ENCODE measurements around the gene GSTO2.

GSTO2 gene

GRCh38 chr10:104281694-104282093, 12.7 kb downstream of the GSTO2 start:
- DNase-seq (ENCODE audit: low spot score) = no peak

DNA sequence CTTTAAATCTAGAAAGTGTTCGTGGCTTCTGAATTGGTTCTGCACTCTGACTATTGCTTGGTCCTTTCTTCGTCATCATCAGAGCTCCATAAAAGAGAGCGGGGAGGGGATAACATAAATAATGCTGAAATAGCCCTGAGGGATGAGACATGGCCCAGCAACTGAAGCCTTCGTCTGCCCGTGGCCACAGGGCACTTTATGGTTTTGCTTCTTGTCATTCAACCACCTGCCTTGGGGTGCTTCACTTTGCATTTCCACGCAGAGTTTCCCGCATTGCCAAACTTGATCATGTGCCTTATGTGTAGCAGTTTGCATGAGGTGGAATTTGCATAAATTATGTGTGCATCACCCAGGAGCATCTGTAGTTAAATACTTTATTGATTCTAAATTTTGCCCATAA, 15.9 kb downstream of the GSTO2 start:
- DNase-seq (ENCODE audit: low spot score) = no peak

DNA sequence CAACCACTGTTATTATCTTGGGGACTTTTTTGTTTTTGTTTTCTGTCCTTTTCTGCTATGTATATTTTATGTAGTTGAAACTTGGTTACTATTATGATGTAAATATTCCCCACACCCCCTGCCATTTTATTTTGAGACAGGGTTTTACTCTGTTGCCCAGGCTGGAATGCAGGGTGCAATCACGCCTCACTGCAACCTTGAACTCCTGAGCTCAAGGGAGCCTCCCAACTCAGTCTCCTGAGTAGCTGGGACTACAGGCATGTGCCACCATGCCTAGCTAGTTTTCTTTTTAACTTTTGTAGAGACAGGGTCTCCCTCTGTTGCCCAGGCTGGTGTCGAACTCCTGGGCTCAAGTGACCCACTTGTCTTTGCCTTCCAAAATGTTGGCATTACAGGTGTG, 18.0 kb downstream of the GSTO2 start:
- no peak for DNase-seq (ENCODE audit: low spot score)

DNA sequence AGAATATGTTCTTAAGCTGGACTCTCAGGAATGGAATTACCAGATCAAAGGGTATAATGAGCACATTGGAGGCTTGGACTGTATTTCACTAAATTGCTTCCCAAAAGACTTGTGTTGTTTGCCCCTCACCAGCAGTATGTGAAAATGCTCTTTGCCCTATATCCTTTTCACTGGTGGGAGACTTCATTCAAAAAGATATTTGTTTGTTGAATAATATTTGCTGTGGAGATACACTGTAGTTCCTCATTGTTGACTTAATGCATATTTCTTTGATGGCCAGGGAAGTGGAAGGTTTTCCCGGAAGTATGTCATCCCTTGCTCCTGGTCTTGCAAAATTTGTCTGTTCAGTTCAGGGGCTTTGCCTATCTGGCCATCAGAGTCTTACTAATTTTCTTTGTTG, 19.4 kb downstream of the GSTO2 start:
- DNase-seq (ENCODE audit: low spot score) = no peak

DNA sequence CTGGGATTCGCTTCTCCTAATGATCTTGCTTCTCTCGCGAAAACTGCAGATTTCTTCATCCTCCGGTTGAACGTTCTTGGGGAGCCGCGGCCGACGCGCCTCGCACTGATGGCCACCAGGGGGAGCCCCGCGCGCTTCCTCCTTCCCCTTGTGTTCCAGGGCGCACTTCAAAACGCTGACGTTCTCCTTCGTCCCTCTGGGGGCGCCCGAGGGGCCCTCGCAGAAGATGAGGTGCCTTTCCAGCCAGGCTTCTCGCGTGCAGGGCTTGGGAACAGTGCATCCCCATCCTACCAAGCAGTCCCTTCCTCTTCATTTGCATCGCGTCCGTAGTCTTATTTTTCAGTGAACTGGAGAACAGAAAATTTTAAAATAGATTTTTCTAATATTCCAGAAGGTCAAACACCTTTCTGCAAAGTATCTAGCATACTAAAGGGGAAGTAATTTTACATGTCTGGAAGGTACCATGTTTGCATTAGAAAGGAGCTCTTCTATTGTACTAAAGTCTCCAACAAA, 22.5 kb downstream of the GSTO2 start:
- peak; percentile 88 for DNase-seq (ENCODE audit: low spot score)

DNA sequence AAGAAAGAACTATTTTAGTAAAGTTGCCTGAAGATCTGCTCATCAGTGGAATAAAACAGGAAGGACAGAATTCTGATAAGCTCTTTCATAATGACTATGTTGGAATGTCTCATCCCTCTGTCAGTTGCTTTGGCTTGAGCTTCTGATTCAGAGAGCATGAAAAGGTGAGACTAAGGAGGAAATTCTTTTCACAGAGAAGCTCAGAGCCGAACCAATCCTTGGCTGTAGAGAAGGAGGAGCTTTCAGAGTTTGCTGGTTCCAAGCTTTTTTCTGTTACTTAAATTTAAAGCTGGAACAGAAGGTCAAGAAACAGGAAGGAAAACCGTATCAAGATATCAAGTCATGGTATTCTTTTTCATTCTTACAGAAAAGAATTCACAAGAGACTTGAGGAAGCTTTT, 24.0 kb downstream of the GSTO2 start:
- no peak for DNase-seq (ENCODE audit: low spot score)

DNA sequence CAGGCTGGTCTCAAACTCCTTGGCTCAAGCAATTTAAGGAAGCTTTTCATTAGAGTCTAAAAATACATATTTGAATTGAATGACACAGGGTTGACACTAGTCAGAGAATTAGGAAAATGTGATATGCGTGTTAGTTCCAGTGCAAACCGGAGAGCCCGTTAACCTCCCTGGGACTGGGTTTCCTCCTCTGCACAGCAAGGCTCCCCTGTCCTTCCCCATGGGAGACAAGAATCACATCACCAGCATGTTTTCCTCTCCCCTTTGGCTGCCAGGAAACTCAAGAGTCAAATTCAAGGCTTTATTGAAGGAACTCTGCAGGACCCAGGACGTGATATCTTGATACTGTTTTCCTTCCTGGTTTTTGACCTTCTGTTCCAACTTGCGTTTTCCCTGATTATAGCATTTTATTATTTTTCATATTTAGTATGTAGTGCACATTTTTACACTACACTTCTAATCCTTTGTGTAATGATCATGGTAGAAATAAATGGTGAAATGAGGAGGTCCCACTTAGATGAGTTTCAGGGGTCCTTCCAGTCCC, 24.9 kb downstream of the GSTO2 start:
- no peak for DNase-seq (ENCODE audit: low spot score)

DNA sequence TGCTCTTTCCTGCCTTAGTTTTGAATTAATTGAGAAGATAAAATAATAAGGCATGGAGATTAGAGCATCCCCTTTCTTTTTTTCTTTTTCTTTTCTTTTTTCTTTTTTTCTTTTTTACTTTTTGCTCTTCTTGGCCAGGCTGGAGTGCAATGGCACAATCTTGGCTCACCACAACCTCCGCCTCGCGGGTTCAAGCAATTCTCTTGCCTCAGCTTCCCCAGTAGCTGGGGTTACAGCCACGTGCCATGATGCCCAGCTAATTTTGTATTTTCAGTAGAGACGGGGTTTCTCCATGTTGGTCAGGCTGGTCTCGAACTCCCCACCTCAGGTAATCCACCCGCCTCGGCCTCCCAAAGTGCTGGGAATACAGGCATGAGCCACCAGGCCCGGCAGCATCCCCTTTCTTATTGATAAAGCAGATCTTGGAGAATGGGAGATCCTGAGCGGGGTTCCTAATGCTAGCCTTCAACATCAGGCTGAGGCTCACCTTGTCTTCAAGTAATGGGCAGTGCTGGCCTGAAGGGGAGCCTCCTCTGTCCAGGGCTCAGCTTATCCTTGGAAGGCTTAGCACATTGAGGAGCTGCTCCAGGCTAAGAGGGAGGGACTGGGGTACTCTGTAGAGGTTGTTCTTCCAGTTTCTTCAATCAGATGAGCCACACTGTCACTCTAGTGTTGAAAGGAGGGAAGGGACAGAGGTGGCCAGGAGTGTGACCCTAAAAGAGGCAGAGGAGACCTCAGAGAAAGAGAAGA, 27.9 kb downstream of the GSTO2 start:
- DNase-seq (ENCODE audit: low spot score) = no peak

- DNase-seq (ENCODE audit: low spot score) = no peak
These were observed 29.0 kb downstream of the GSTO2 start for GRCh38 chr10:104297697-104298660.

GRCh38 chr10:104299031-104299904, 30.3 kb downstream of the GSTO2 start:
- no peak for DNase-seq (ENCODE audit: low spot score)

- no peak for DNase-seq (ENCODE audit: low spot score)
These were observed 31.2 kb downstream of the GSTO2 start for GRCh38 chr10:104300002-104300735.

- DNase-seq (ENCODE audit: low spot score) = peak; percentile 78
These were observed 31.8 kb downstream of the GSTO2 start for GRCh38 chr10:104300736-104301292.

DNA sequence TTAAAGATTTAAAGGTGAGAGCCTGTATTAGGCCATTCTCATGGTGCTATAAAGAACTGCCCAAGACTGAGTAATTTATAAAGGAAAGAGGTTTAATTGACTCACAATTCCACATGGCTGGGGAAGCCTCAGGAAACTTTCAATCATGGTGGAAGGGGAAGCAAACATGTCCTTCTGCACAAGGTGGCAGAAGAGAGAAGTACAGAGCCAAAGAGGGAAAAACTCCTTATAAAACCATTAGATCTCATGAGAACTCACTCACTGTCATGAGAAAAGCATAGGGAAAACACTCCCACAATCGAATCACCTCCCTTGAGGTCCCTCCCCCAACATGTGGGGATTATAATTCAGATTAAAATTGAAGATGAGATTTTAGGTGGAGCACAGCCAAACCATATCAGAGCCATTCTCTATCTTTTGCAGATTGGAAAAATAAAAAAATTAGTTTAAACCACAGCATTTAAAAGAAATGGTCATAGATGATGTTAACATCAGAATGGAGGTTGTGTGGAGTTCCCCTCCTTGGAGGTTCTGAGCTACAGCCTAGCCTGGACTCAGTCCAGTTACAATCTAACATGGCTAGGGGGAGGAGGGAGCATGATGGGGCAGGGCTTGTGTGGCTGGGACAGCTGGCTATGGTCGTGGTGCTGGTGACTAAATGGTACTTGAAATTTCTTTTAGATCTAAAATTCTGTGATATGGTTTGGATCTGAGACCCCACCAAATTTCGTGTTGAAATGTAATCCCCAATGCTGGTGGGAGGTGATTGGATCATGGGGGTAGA, 33.1 kb downstream of the GSTO2 start:
- DNase-seq (ENCODE audit: low spot score) = no peak

DNA sequence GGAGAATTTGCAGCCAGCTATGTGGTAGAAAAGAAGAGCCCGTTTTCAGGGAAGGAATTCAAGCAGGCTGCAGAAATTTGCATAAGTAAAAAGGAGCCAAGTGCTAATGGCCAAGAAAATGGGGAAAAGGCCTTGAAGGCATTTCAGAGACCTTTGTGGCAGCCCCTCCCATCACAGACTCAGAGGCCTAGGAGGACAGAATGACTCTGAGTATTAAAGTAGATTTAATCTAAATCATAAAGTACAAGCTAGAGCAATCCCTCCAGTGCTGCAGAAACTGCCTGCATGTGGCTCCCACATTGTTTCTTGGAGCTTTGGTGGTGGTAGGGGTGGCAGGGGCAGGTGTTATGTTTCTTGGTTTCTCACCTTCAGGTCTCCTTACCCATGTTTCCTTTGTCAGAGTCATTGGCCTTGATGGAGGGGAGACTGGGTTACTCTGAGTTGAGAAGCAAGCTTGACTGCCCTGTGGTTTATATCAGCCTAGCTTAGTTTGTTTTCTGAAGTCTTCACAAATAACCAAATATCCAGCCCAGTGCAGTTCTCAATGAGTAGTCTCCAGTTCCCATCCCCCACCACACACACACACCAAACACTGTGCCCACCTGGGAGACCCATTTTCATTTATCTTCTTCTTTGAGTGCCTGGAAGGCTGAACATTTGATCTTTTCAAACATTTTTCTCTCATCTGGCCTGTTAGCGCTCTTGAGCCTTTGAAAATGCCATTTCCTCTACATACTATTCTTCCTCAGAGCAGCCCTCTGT, 34.8 kb downstream of the GSTO2 start:
- no peak for DNase-seq (ENCODE audit: low spot score)

- DNase-seq (ENCODE audit: low spot score) = no peak
These were observed 35.4 kb downstream of the GSTO2 start for GRCh38 chr10:104304356-104304745.

GRCh38 chr10:104304927-104305326, 35.9 kb downstream of the GSTO2 start:
- DNase-seq (ENCODE audit: low spot score) = no peak

- DNase-seq (ENCODE audit: low spot score) = no peak
These were observed 37.9 kb downstream of the GSTO2 start for GRCh38 chr10:104306897-104307296.

DNA sequence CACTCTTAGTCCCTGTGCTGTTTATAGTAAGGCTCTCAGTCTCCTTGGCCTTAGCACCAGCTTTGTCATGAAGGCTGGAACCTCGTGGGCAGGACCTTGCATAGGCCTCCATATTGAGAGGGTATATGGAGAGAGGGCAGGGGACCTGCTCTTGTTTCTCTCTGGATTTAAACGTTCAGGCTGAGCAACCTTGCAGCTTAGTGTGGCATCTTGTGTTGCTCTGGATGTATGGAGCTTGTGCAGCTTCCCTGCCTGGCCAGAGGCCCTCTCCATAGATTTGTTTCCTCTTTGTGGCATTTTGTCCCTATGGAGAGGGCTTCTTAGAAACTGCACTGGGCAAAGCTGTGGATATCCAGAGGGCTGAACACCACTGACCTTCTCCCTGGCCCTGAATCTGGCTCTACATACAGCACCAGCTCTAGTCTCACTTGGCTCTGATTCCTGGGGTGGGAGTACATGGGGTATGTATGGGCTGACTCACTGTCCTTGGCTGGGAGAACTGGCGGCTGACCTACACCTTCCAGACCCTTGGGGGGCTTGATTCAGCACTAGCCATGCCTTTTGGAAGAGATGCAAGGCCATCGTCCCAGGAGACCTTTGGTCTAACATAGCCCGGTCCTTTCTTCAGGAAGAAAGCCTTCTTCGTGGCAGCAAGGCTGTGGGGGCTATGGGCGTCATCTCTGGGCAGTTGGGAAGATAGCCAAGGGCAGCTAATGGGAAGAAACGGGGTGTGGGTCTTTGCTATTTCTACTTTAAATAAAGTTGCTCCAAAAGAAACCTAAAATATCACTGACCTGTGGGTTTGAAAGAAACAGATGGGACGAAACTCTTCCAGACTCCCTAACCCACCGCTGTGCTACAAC, 38.8 kb downstream of the GSTO2 start:
- no peak for DNase-seq (ENCODE audit: low spot score)

All from D341Med (cell line).